Aorta (tissue), 5 donors: Measurements from ENCODE around the gene XCL1. TPM values are rescaled to one million over a fixed set of nuclear protein-coding genes. Genes with fewer than 3 reads are reported as not detected.
"Not testable (repeated sequence)": the region's sequence is repeated elsewhere in the genome, so short reads cannot be mapped to it uniquely, and the experiment has no call there.

ENCODE experiments used
- ATAC-seq: fragments of 200-7000 bp; cut with Tn5 transposase; one replicate; pipeline ENCODE4 v1.9.1; 2022; ENCODE audit warnings: moderate library complexity; ENCODE audit not compliant: low FRiP score
- DNase-seq, 2 donors: peaks; one replicate each; pipeline ENCODE4 v3.0.0-alpha.2; 2020
- H3K27ac ChIP-seq, 2 donors: one replicate each; pipeline ENCODE4 v1.5.1; 2013; ENCODE audit warnings: low read length in 2 of 2, mild to moderate bottlenecking in 2 of 2, moderate library complexity in 2 of 2, control low read depth in 1 of 2, inconsistent platforms in 1 of 2, low read depth in 1 of 2
- H3K27me3 ChIP-seq, 2 donors: one replicate each; pipeline ENCODE4 v1.6.1; 2013; ENCODE audit warnings: control low read depth in 1 of 2, low read length in 1 of 2, mild to moderate bottlenecking in 1 of 2, moderate library complexity in 1 of 2; ENCODE audit not compliant: insufficient read depth in 2 of 2, control insufficient read depth in 1 of 2
- H3K36me3 ChIP-seq, 2 donors: one replicate each; pipeline ENCODE4 v1.6.1; 2013; ENCODE audit warnings: control low read depth in 1 of 2, low read length in 1 of 2, mild to moderate bottlenecking in 1 of 2; ENCODE audit not compliant: insufficient read depth in 2 of 2, control insufficient read depth in 1 of 2
- H3K4me1 ChIP-seq, 2 donors: one replicate each; pipeline ENCODE4 v1.6.1; 2013; ENCODE audit warnings: low read length in 2 of 2, control low read depth in 1 of 2, mild to moderate bottlenecking in 1 of 2, moderate library complexity in 1 of 2; ENCODE audit not compliant: insufficient read depth in 2 of 2, control insufficient read depth in 1 of 2
- H3K4me3 ChIP-seq, 2 donors: one replicate each; pipeline ENCODE4 v1.5.1; 2013; ENCODE audit warnings: low read length in 2 of 2, control low read depth in 1 of 2, mild to moderate bottlenecking in 1 of 2
- H3K9me3 ChIP-seq: one replicate; pipeline ENCODE4 v1.6.1; 2013; ENCODE audit warnings: mild to moderate bottlenecking, low read length; ENCODE audit not compliant: control insufficient read depth
- WGBS, 2 donors: extraction: QIAGEN DNeasy Blood & Tissue Kit; methylation state at CpG; one replicate each; pipeline ENCODE4 v1.1.7; 2013; 5-methylcytosine and 5-hydroxymethylcytosine counted together
- intact Hi-C, 2 donors: fragments of 100-400 bp; cut with DNase I; formaldehyde crosslinking; loops; one replicate each; pipeline versions ENCODE4 v1.14.2 to v1.15.0; 2022
- polyA plus RNA-seq, 2 donors: library from polyadenylated mRNA; stranded (reverse); fragments of 200-250 nt; gene quantifications; one replicate each; pipeline ENCODE4 v1.2.3, GENCODE V29; 2013
- total RNA-seq, 2 donors: library from RNA; stranded (reverse); fragmentation: NEBNext Ultra II Directional; extraction: Animal tissue kit (Norgen Biotek cat#: 25700); gene quantifications; one replicate each; pipeline ENCODE4 v1.2.1, GENCODE V29; 2021
- donor health status: healthy with polysubstance abuse.
- donor health status: Bipolar disorder and iron deficiency.
- donor health status: DM: no; HTN: no; CAD: no.
- donor health status: DM: no; HTN: no; CAD: no.
- donor health status: DM: yes; HTN: yes; CAD: no.

XCL1 gene
- total and polyA plus RNA-seq, 4 donors: 0.20 to 0.26 TPM; not detected in 2

GRCh38 chr1:168546553-168546895 is 29.9 kb upstream of the XCL1 start:
- DNase-seq, H3K27ac ChIP-seq, H3K4me1 ChIP-seq, ATAC-seq, H3K36me3 ChIP-seq, H3K4me3 ChIP-seq, H3K27me3 ChIP-seq, H3K9me3 ChIP-seq, intact Hi-C loops: not testable (repeated sequence)
- whole genome bisulfite sequencing, 2 donors: 60 to 83% methylated on average over 3 of the region's 3 CpGs

GRCh38 chr1:168550971-168551370 is 25.4 kb upstream of the XCL1 start:
- WGBS, 2 donors: 19 to 52% methylated on average over 1 of the region's 1 CpG
- Histone ChIP-seq H3K36me3 (no peaks in the 10 kb centered on the region), H3K27me3 (no peaks in the 10 kb centered on the region), H3K27ac (no peak overlapping the region), H3K4me1 (no peaks in the 10 kb centered on the region), H3K9me3 (no peaks in the 10 kb centered on the region), H3K4me3 (no peak overlapping the region)
- intact Hi-C loops: no loop called here
- no peak for ATAC-seq
- no peak for DNase-seq

DNA sequence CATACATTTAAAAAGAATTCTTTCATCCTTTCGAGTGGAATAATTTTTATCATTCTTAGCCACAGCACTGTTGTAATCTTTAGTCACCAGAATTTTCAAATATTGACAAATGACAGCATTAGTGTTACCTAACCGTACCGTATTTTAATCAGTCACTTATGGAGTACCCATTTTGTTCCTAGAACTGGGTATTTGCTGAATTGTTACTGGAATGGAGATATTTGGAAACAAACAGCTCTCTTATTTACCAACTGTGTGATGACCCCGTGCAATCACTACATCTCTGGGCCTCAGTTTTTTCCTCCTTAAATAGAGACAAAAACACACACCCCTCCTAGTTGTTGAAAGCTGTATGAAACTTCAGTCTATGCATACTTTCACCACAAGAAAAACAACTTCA is 24.7 kb upstream of the XCL1 start:
- intact Hi-C loops: no loop called here
- Histone ChIP-seq H3K4me3 (no peak overlapping the region), H3K9me3 (no peaks in the 10 kb centered on the region), H3K36me3 (no peaks in the 10 kb centered on the region), H3K27ac (no peak overlapping the region), H3K27me3 (no peaks in the 10 kb centered on the region), H3K4me1 (no peaks in the 10 kb centered on the region)
- no peak for ATAC-seq
- DNase-seq: no peak
- WGBS, 2 donors: 80 to 86% methylated on average over 4 of the region's 4 CpGs

DNA sequence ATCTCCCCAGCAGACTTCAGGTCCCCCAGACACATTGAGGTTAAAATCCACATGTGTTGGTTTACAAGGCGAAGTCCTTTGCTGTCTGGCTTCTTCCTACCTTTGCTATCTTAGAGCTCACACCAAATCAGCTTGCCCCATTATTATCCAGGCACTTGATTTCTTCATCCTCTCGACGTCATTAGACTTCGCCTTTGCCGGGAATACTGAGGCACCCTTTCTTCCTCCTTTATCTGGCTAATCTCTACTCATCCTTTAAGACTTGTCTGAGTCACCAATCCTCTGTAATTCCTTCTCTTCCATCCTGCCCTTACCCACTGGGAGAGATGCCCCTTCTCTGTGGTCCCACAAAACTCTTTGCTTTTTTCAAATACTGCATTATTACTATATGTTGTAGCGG is 23.4 kb upstream of the XCL1 start:
- 93 to 94% methylated on average over 6 of the region's 6 CpGs for WGBS, 2 donors
- ATAC-seq (no peak), DNase-seq (no peak)
- intact Hi-C loops: no loop called here
- Histone ChIP-seq H3K27me3 (no peaks in the 10 kb centered on the region), H3K36me3 (no peaks in the 10 kb centered on the region), H3K4me1 (no peaks in the 10 kb centered on the region), H3K9me3 (no peaks in the 10 kb centered on the region), H3K27ac (no peak overlapping the region), H3K4me3 (no peak overlapping the region)

DNA sequence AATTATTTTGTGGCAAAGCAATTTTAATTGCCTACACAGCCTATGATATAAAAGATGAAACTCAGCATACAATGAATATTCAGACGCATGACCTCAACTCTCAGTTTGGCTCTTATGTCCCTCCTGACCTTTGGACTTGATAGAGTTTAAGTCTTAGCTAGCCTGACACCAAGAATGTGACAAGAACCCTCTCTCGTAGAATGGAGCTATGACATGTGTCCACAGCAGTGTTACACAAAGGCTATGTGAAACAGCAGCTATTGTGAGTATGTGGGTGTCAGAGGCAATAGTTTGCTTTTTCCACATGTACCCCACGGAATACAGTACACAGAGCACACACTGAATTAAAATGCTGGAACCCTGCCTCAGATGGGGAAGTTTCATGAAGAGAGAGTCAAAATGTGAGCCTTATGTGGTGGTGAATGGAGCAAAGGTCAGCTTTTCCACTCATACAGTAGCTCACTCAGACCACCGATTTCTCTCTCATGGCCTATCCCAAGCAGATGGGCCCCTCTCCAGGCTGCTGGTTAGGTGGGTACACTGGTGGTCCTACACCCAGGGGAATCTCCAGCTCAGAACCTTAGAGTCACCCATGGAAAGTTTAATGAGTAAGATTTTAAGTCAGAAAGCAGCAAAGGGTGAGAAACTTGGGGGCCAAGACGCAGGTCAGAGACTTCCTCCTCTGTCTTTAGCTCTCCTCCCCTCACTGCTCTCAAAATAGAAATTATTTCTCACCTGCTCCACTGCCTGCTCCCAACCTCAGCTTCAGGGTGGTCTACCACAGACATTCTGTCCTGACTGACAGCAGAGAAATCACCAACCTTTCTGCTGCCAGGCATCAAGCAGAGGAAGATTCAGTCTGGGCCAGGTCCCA is 22.5 kb upstream of the XCL1 start:
- no peaks in the 10 kb centered on the region for H3K36me3 ChIP-seq
- H3K4me3 ChIP-seq: no peak overlapping the region
- WGBS, 2 donors: 66 to 80% methylated on average over 5 of the region's 5 CpGs
- no peaks in the 10 kb centered on the region for H3K27me3 ChIP-seq
- no peak overlapping the region for H3K27ac ChIP-seq
- DNase-seq (no peak), ATAC-seq (no peak)
- intact Hi-C loops: no loop called here
- no peaks in the 10 kb centered on the region for H3K9me3 ChIP-seq
- no peaks in the 10 kb centered on the region for H3K4me1 ChIP-seq

DNA sequence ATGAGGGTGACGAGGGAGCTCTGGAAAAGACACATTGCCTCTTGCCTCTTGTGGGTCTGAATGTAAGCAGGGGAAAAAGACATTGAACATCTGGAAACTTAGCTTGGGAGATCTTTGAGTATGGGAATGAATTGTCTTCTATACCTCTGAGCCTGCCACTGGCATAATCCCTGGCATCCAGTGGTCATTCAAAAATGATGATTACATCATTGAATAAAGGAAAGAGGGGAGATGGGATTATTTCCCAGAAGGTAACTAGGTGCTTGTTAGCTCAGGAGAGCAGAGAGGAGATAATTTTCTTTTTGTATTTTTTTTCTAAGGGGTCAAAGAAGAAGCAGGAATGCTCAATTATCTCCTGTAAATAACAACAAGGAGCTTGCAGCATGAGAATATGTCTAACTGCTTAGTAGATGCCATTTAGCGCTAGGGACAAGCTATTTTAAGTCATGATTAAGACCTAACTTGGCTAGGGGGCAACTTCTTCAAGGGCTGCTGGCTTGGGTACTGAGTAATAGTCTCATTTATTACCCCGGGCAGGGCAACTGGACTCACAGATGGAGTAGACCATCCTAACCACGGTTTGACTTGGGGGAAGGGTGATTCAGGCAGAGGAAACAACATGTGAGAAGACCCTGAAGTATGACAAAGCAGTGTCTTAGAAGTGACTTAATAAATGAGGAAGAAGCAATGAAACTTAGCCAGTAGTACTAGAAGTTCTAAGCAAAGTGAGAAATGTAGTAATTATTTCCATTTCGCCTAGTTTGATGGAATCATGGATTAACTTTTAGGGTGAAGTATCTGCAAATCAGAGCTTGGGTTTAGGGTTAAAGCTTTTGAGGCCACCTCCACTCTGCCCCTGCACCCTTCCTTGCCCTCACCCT is 21.6 kb upstream of the XCL1 start:
- intact Hi-C loops: no loop called here
- ATAC-seq: no peak
- H3K36me3 ChIP-seq: no peaks in the 10 kb centered on the region
- H3K27ac ChIP-seq: no peak overlapping the region
- WGBS, 2 donors: 80 to 87% methylated on average over 5 of the region's 5 CpGs
- H3K4me1 ChIP-seq: no peaks in the 10 kb centered on the region
- H3K4me3 ChIP-seq: no peak overlapping the region
- H3K9me3 ChIP-seq: no peaks in the 10 kb centered on the region
- H3K27me3 ChIP-seq: no peaks in the 10 kb centered on the region
- no peak for DNase-seq

DNA sequence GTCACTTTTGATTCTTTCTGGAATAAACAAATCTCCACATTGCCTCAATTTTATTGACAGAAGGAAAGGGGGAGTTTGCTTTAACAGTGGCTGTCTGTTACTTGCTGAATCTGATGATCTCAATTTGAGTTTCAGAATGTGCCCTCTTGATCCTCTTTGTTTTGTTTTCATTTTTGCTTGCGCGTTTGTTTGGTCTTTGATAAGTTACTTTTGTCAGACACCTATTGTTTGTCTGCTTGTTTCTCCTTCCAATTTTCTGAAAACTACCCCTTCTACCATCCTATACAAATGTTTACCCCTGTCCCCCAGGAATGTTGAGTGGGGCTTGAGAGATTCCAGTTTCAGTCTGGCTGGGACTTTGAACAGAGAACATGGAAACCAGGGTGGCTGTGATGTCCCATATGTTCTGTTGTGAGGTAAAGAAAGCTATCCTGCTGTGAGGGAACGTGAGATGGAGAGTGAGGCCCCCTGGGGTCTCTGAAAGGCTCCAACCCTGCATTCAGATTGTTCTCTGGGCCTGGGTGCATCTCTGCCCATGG is 20.8 kb upstream of the XCL1 start:
- Histone ChIP-seq H3K36me3 (no peaks in the 10 kb centered on the region), H3K4me1 (no peaks in the 10 kb centered on the region), H3K27ac (no peak overlapping the region), H3K9me3 (no peaks in the 10 kb centered on the region), H3K4me3 (no peak overlapping the region), H3K27me3 (no peaks in the 10 kb centered on the region)
- intact Hi-C loops: no loop called here
- 78 to 80% methylated on average over 3 of the region's 3 CpGs for WGBS, 2 donors
- ATAC-seq (no peak), DNase-seq (no peak)

DNA sequence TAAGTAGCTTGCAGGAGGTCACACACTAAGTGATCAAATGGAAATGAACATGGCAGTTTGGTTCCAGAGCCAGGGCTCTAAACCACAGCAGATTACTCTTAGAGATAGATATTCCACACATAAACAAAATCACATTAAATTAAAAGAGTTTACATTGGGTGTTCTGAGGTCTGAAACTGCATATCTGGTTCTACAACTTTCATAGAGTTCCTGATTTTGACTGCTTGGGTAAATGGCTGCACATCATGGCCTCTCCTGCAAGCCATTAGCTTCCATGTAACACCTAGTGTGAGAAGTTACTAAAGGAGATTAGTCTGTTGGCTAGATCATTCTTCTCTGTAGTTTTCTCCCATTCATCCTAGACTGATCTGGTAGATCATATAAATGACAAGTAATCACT is 19.8 kb upstream of the XCL1 start:
- intact Hi-C loops: no loop called here
- H3K4me1 ChIP-seq: no peaks in the 10 kb centered on the region
- H3K27ac ChIP-seq: no peak overlapping the region
- H3K27me3 ChIP-seq: no peaks in the 10 kb centered on the region
- no peak for ATAC-seq
- no peak overlapping the region for H3K4me3 ChIP-seq
- no peak for DNase-seq
- no peaks in the 10 kb centered on the region for H3K36me3 ChIP-seq
- H3K9me3 ChIP-seq: no peaks in the 10 kb centered on the region
